Neural cell (in vitro differentiated cells): ENCODE results near the gene ELF1. TPM values are rescaled to one million over a fixed set of nuclear protein-coding genes. Genes with fewer than 3 reads are reported as not detected.

Experiments used
- H2AFZ ChIP-seq: fragments of 200-600, 300-800 bp; sonication (generic), shearing (Covaris generic); 2 replicates; pipeline ENCODE4 v1.6.0; 2014; ENCODE audit warnings: low read depth, mild to moderate bottlenecking, antibody characterized with exemption, low read length, moderate library complexity
- H3F3A ChIP-seq: fragments of 200-600 bp; shearing (Covaris generic); 2 replicates; pipeline ENCODE4 v1.6.1; 2016; ENCODE audit warnings: mild to moderate bottlenecking, moderate library complexity, mixed read lengths, antibody characterized with exemption, low read length; ENCODE audit not compliant: insufficient read depth, poor library complexity, severe bottlenecking
- H3K27ac ChIP-seq: fragments of 200-600, 300-800 bp; sonication (generic), shearing (Covaris generic); 2 replicates; pipeline ENCODE4 v1.5.1; 2014; ENCODE audit warnings: mild to moderate bottlenecking, low read length, moderate library complexity
- H3K27me3 ChIP-seq: fragments of 300-800, 200-600 bp; sonication (generic), shearing (Covaris generic); 2 replicates; pipeline ENCODE4 v1.6.0; 2014; ENCODE audit warnings: mild to moderate bottlenecking, low read depth, low read length, moderate library complexity; ENCODE audit not compliant: insufficient read depth
- H3K36me3 ChIP-seq: fragments of 300-800, 200-600 bp; sonication (generic), shearing (Covaris generic); 2 replicates; pipeline ENCODE4 v1.5.1; 2014; ENCODE audit warnings: mild to moderate bottlenecking, antibody characterized with exemption, low read length, moderate library complexity; ENCODE audit not compliant: insufficient read depth
- H3K4me2 ChIP-seq: fragments of 300-800, 200-600 bp; sonication (generic), shearing (Covaris generic); 2 replicates; pipeline ENCODE4 v1.6.0; 2014; ENCODE audit warnings: mild to moderate bottlenecking, low read length
- H3K4me3 ChIP-seq: fragments of 300-800, 200-600 bp; sonication (generic), shearing (Covaris generic); 2 replicates; pipeline ENCODE4 v1.5.1; 2014; ENCODE audit warnings: mild to moderate bottlenecking, low read length, moderate library complexity
- H3K79me2 ChIP-seq: fragments of 200-600 bp; shearing (Covaris generic); replicated peaks from 2 replicates; pipeline ENCODE4 v1.6.0; 2014; ENCODE audit warnings: mild to moderate bottlenecking, low read length, moderate library complexity; ENCODE audit not compliant: insufficient read depth
- H3K9ac ChIP-seq: fragments of 300-800, 200-600 bp; sonication (generic), shearing (Covaris generic); 2 replicates; pipeline ENCODE4 v1.6.1; 2016; ENCODE audit warnings: mild to moderate bottlenecking, low read length, mixed read lengths
- H3K9me2 ChIP-seq: fragments of 200-600 bp; shearing (Covaris generic); 2 replicates; pipeline ENCODE4 v1.6.1; 2016; ENCODE audit warnings: mild to moderate bottlenecking, low read length, mixed read lengths; ENCODE audit not compliant: insufficient read depth
- H3K9me3 ChIP-seq: fragments of 200-600, 300-800 bp; sonication (generic), shearing (Covaris generic); 2 replicates; pipeline ENCODE4 v1.6.1; 2016; ENCODE audit warnings: mild to moderate bottlenecking, mixed run types, low read length, moderate library complexity, mixed read lengths
- H4K20me1 ChIP-seq: fragments of 200-600 bp; shearing (Covaris generic); 2 replicates; pipeline ENCODE4 v1.6.1; 2016; ENCODE audit warnings: mild to moderate bottlenecking, mixed run types; ENCODE audit not compliant: insufficient read depth
- EP300 ChIP-seq: fragments of 450-650 bp; conservative IDR thresholded peaks from 2 replicates; pipeline ENCODE4 v1.6.1; 2014; ENCODE audit warnings: antibody characterized with exemption, mild to moderate bottlenecking, moderate library complexity; ENCODE audit not compliant: poor library complexity, severe bottlenecking
- EZH2 ChIP-seq: fragments of 200-600, 300-800 bp; shearing (Covaris generic), sonication (generic); IDR thresholded peaks from 2 replicates; pipeline ENCODE4 v1.6.1; 2014; ENCODE audit warnings: antibody characterized with exemption, low read length, borderline replicate concordance, mild to moderate bottlenecking; ENCODE audit not compliant: insufficient read depth, poor library complexity, severe bottlenecking
- MXI1 ChIP-seq: fragments of 450-650 bp; conservative IDR thresholded peaks from 2 replicates; pipeline ENCODE4 v1.6.1; 2014; ENCODE audit warnings: antibody characterized with exemption, mild to moderate bottlenecking; ENCODE audit not compliant: poor library complexity, severe bottlenecking
- POLR2AphosphoS5 ChIP-seq: IDR thresholded peaks from 2 replicates; pipeline ENCODE4 v1.6.1; 2012
- RAD21 ChIP-seq: fragments of 450-650 bp; conservative IDR thresholded peaks from 2 replicates; pipeline ENCODE4 v1.6.1; 2014; ENCODE audit warnings: antibody characterized with exemption, mild to moderate bottlenecking, moderate library complexity
- SMC3 ChIP-seq: fragments of 450-650 bp; conservative IDR thresholded peaks from 2 replicates; pipeline ENCODE4 v1.6.1; 2014; ENCODE audit warnings: antibody characterized with exemption, mild to moderate bottlenecking, moderate library complexity; ENCODE audit not compliant: poor library complexity
- TAF1 ChIP-seq: IDR thresholded peaks from 2 replicates; pipeline ENCODE4 v1.6.1; 2012; ENCODE audit warnings: low read depth
- polyA plus RNA-seq: library from polyadenylated mRNA; depleted of rRNA; stranded (reverse); fragments of >200 nt; gene quantifications from 2 replicates; pipeline ENCODE4 v1.2.3, GENCODE V29; 2014
- TF ChIP-seq, protein P1 (sequence below): fragments of 450-650 bp; IDR thresholded peaks from 2 replicates; pipeline ENCODE4 v1.5.1; 2014; ENCODE audit warnings: antibody characterized with exemption, mild to moderate bottlenecking, moderate library complexity; ENCODE audit not compliant: poor library complexity, severe bottlenecking
- TF ChIP-seq, protein P2 (sequence below): IDR thresholded peaks from 2 replicates; pipeline ENCODE4 v1.6.1; 2012; ENCODE audit warnings: borderline replicate concordance

The ELF1 gene
- polyA plus RNA-seq, 1 donor from 2014 or later: 2.0 TPM

DNA sequence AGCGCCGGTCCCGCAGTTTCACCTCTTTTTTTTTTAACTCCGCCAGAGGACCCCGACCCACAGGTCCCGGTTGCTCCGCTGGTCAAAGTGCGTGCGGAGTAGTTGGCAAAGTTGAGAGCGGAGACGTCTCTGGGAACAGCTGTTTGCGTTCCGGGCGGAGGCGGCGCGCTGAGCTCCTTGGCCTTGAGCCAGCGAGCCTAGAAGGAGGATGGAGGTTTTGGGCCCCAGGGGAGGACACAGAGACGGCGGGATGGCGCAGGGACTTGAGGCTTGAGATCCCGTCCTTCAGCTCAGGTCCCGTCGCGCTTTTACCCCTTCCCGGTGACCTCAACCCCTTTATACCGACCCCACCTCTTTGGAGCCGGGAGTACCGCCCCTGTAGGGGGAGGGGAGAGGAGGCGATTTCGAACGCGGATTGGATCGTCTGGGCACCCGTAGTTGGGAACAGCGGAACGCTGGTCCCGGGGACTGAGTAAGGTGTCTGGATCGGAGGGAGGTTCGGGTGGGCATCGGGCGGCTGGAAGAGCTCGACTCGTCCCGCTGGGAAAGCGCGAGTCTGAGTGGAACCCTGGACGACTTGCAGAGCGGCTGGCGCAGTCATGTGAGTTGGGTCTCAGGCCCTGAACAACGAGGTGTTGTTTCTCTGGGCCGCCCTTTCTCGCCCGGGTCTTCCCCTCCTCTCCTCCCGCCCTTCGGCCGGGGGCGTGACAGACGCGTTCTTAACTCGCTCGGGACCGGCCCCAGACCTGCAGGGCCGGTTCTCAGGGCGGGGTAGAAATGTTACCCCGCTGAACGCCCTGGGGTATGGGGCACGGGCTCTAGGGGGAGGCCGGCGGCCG, 42.2 kb upstream of the ELF1 start, which contains the start of gene WBP4:
Gene WBP4, plus strand, starts transcription at position 435 of the 839 bp plus-strand sequence. Its CDS starts 165 bp downstream, at position 600.
- H3F3A ChIP-seq: peaks cover 12% of the 10 kb centered on the region
- H3K9ac ChIP-seq: peak within 1 kb of the TSS; percentile 78
- no peaks in the 10 kb centered on the region for H4K20me1 ChIP-seq
- no peak for TF ChIP-seq RAD21
- TF ChIP-seq SMC3: no peak
- TF ChIP-seq TAF1: peak; percentile 24
- TF ChIP-seq EZH2: no peak
- TF ChIP-seq EP300: peak; percentile 65
- TF ChIP-seq MXI1: peak; percentile 65
- TF ChIP-seq, protein P1, sequence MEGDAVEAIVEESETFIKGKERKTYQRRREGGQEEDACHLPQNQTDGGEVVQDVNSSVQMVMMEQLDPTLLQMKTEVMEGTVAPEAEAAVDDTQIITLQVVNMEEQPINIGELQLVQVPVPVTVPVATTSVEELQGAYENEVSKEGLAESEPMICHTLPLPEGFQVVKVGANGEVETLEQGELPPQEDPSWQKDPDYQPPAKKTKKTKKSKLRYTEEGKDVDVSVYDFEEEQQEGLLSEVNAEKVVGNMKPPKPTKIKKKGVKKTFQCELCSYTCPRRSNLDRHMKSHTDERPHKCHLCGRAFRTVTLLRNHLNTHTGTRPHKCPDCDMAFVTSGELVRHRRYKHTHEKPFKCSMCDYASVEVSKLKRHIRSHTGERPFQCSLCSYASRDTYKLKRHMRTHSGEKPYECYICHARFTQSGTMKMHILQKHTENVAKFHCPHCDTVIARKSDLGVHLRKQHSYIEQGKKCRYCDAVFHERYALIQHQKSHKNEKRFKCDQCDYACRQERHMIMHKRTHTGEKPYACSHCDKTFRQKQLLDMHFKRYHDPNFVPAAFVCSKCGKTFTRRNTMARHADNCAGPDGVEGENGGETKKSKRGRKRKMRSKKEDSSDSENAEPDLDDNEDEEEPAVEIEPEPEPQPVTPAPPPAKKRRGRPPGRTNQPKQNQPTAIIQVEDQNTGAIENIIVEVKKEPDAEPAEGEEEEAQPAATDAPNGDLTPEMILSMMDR: no peak
- TF ChIP-seq POLR2AphosphoS5: peak; percentile 77
- TF ChIP-seq, protein P2, sequence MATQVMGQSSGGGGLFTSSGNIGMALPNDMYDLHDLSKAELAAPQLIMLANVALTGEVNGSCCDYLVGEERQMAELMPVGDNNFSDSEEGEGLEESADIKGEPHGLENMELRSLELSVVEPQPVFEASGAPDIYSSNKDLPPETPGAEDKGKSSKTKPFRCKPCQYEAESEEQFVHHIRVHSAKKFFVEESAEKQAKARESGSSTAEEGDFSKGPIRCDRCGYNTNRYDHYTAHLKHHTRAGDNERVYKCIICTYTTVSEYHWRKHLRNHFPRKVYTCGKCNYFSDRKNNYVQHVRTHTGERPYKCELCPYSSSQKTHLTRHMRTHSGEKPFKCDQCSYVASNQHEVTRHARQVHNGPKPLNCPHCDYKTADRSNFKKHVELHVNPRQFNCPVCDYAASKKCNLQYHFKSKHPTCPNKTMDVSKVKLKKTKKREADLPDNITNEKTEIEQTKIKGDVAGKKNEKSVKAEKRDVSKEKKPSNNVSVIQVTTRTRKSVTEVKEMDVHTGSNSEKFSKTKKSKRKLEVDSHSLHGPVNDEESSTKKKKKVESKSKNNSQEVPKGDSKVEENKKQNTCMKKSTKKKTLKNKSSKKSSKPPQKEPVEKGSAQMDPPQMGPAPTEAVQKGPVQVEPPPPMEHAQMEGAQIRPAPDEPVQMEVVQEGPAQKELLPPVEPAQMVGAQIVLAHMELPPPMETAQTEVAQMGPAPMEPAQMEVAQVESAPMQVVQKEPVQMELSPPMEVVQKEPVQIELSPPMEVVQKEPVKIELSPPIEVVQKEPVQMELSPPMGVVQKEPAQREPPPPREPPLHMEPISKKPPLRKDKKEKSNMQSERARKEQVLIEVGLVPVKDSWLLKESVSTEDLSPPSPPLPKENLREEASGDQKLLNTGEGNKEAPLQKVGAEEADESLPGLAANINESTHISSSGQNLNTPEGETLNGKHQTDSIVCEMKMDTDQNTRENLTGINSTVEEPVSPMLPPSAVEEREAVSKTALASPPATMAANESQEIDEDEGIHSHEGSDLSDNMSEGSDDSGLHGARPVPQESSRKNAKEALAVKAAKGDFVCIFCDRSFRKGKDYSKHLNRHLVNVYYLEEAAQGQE: peak; percentile 8
- peaks cover 23% of the 10 kb centered on the region for H3K79me2 ChIP-seq
- peak within 1 kb of the TSS; percentile 97 for H2AFZ ChIP-seq
- H3K9me3 ChIP-seq: no peaks in the 10 kb centered on the region
- no peaks in the 10 kb centered on the region for H3K9me2 ChIP-seq
- peaks cover 11% of the 10 kb centered on the region for H3K36me3 ChIP-seq
- peak within 1 kb of the TSS; percentile 90 for H3K4me3 ChIP-seq
- no peaks in the 10 kb centered on the region for H3K27me3 ChIP-seq
- peak within 1 kb of the TSS; percentile 83 for H3K27ac ChIP-seq
- H3K4me2 ChIP-seq: peak within 1 kb of the TSS; percentile 54

DNA sequence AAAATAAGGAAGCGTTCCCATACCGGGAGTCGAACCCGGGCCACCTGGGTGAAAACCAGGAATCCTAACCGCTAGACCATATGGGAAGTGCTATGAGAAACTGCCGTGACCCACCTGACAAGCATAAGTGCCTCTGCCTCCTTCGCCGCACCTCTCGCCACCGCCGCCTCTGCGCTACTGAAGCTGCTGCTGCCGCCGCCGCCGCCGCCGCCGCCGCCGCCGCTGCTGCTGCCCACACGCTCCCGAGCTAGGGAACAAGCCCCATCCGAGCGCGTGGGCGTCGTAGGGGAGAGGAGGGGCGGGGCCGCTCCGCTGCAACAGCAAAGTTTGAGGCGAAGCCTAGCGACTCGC, 41.6 kb upstream of the ELF1 start:
- peak overlapping the region; percentile 97 for H2AFZ ChIP-seq
- TF ChIP-seq RAD21: no peak
- TF ChIP-seq TAF1: no peak
- TF ChIP-seq EZH2: no peak
- TF ChIP-seq, protein P1: no peak
- no peak for TF ChIP-seq SMC3
- peak; percentile 1 for TF ChIP-seq MXI1
- peak; percentile 11 for TF ChIP-seq EP300
- TF ChIP-seq, protein P2: peak; percentile 34
- TF ChIP-seq POLR2AphosphoS5: no peak
- H3K36me3 ChIP-seq: peaks cover 7% of the 10 kb centered on the region
- H3K79me2 ChIP-seq: peaks cover 23% of the 10 kb centered on the region
- no peak overlapping the region for H3K4me2 ChIP-seq
- H3K4me3 ChIP-seq: peak overlapping the region; percentile 90
- H3K9ac ChIP-seq: peak overlapping the region; percentile 78
- H3K27me3 ChIP-seq: no peaks in the 10 kb centered on the region
- H3K9me3 ChIP-seq: no peaks in the 10 kb centered on the region
- peaks cover 12% of the 10 kb centered on the region for H3F3A ChIP-seq
- no peaks in the 10 kb centered on the region for H3K9me2 ChIP-seq
- H4K20me1 ChIP-seq: no peaks in the 10 kb centered on the region
- H3K27ac ChIP-seq: peak overlapping the region; percentile 83
